Measurements from ENCODE around the gene ZBTB20.
A peak's percentile ranks its signal among the peaks of the same experiment; 100 is the strongest.

ZBTB20 gene

GRCh38 chr3:114427285-114428043, 719.6 kb downstream of the ZBTB20 start:
- TF ChIP-seq POLR2AphosphoS5 (IDR thresholded peaks at IDR 0.05; ENCODE audit: low read depth, low read length) (no peak), FOXP2 (optimal IDR thresholded peaks at IDR 0.05; ENCODE audit: borderline replicate concordance, extremely low read depth, extremely low read length, insufficient read depth) (no peak), TAF1 (IDR thresholded peaks at IDR 0.05; ENCODE audit: borderline replicate concordance, insufficient read depth, low read length) (no peak), REST (IDR thresholded peaks at IDR 0.05; ENCODE audit: insufficient read depth in 1 of 2, low read depth in 2 of 2, low read length in 2 of 2) (no peak), SIN3A (IDR thresholded peaks at IDR 0.05; ENCODE audit: borderline replicate concordance, insufficient read depth, low read length) (no peak)

- no peak for TF ChIP-seq SIN3A (IDR thresholded peaks at IDR 0.05; ENCODE audit: borderline replicate concordance, insufficient read depth, low read length)
These were observed 722.8 kb downstream of the ZBTB20 start for GRCh38 chr3:114424337-114424736.

- no peak for TF ChIP-seq POLR2AphosphoS5 (IDR thresholded peaks at IDR 0.05; ENCODE audit: low read depth, low read length)
- TF ChIP-seq REST (IDR thresholded peaks at IDR 0.05; ENCODE audit: insufficient read depth in 1 of 2, low read depth in 2 of 2, low read length in 2 of 2): no peak
- TF ChIP-seq FOXP2 (optimal IDR thresholded peaks at IDR 0.05; ENCODE audit: borderline replicate concordance, extremely low read depth, extremely low read length, insufficient read depth): no peak
- TF ChIP-seq SIN3A (IDR thresholded peaks at IDR 0.05; ENCODE audit: borderline replicate concordance, insufficient read depth, low read length): no peak
- TF ChIP-seq TAF1 (IDR thresholded peaks at IDR 0.05; ENCODE audit: borderline replicate concordance, insufficient read depth, low read length): no peak
These were observed 725.9 kb downstream of the ZBTB20 start for GRCh38 chr3:114421204-114421603.

GRCh38 chr3:114420072-114420471, 727.0 kb downstream of the ZBTB20 start:
- TF ChIP-seq REST (IDR thresholded peaks at IDR 0.05; ENCODE audit: insufficient read depth in 1 of 2, low read depth in 2 of 2, low read length in 2 of 2) (peak; percentile 49 to 86), POLR2AphosphoS5 (IDR thresholded peaks at IDR 0.05; ENCODE audit: low read depth, low read length) (no peak)

GRCh38 chr3:114418724-114419543, 728.2 kb downstream of the ZBTB20 start:
- no peak for TF ChIP-seq FOXP2 (optimal IDR thresholded peaks at IDR 0.05; ENCODE audit: borderline replicate concordance, extremely low read depth, extremely low read length, insufficient read depth)

GRCh38 chr3:114418107-114418506, 729.0 kb downstream of the ZBTB20 start:
- no peak for TF ChIP-seq FOXP2 (optimal IDR thresholded peaks at IDR 0.05; ENCODE audit: borderline replicate concordance, extremely low read depth, extremely low read length, insufficient read depth)
